Measurements from ENCODE around the gene SMARCB1.

SMARCB1 gene

GRCh38 chr22:23803001-23803819 is 16.4 kb downstream of the SMARCB1 start:
- no peak overlapping the region for H2BK12ac ChIP-seq (ENCODE audit: low read length)
- no peak overlapping the region for H4K91ac ChIP-seq (ENCODE audit: low read depth, low read length, poor library complexity)
- H3K18ac ChIP-seq (ENCODE audit: low read length), result no peak overlapping the region
- peak overlapping the region in 1 of 2 donors; percentile 42 for H3K4me3 ChIP-seq (ENCODE audit: low read length in 2 of 2)
- peak overlapping the region; percentile 83 for H3K23ac ChIP-seq (ENCODE audit: low read depth, low read length, poor library complexity)
- no peaks in the 10 kb centered on the region for H3K9me3 ChIP-seq (replicated peaks in 1 of 2; ENCODE audit: control insufficient read depth in 2 of 2, insufficient read depth in 1 of 2, low read depth in 1 of 2, low read length in 2 of 2)
- H2BK120ac ChIP-seq (ENCODE audit: low read depth, low read length), result no peak overlapping the region
- H3K27ac ChIP-seq (replicated peaks; ENCODE audit: low read length), result no peak overlapping the region
- H3K4me1 ChIP-seq (ENCODE audit: control insufficient read depth in 2 of 2, insufficient read depth in 1 of 2, low read depth in 1 of 2, low read length in 2 of 2), result no peaks in the 10 kb centered on the region
- no peaks in the 10 kb centered on the region for H3K27me3 ChIP-seq (ENCODE audit: control insufficient read depth in 3 of 3, insufficient read depth in 3 of 3, low read depth in 1 of 3, low read length in 3 of 3)
- H2BK15ac ChIP-seq (ENCODE audit: low read length), result no peak overlapping the region
- no peak overlapping the region for H3K4ac ChIP-seq (ENCODE audit: low read length)
- H3K14ac ChIP-seq (ENCODE audit: low read length), result no peak overlapping the region
- H3K36me3 ChIP-seq (replicated peaks in 1 of 2; ENCODE audit: control insufficient read depth in 2 of 2, insufficient read depth in 2 of 2, low read length in 2 of 2), result peaks cover 60 to 88% of the 10 kb centered on the region in 2 donors
- H2AK5ac ChIP-seq (ENCODE audit: low read depth, low read length), result no peak overlapping the region
- no peak for DNase-seq (ENCODE audit: low spot score)
- no peak overlapping the region for H2AFZ ChIP-seq (ENCODE audit: low read length)
- peaks cover 4% of the 10 kb centered on the region for H3K79me1 ChIP-seq (ENCODE audit: low read depth, low read length)
- WGBS, 2 donors (ENCODE audit: extremely low coverage in 2 of 2, insufficient read length in 2 of 2, insufficient replicate concordance in 1 of 2), result no CpG with 5 or more reads among the region's 21 CpGs
- no peak overlapping the region for H4K8ac ChIP-seq (ENCODE audit: low read depth, low read length)
- no peak overlapping the region for H3K4me2 ChIP-seq (ENCODE audit: insufficient read depth, low read length, poor library complexity, severe bottlenecking)
- H3K9ac ChIP-seq (ENCODE audit: low read depth, low read length, poor library complexity), result no peak overlapping the region
- no peak overlapping the region for H2BK5ac ChIP-seq (ENCODE audit: low read length)

- Histone ChIP-seq H2BK12ac (ENCODE audit: low read length) (no peak overlapping the region), H3K36me3 (replicated peaks in 1 of 2; ENCODE audit: control insufficient read depth in 2 of 2, insufficient read depth in 2 of 2, low read length in 2 of 2) (peaks cover 55 to 79% of the 10 kb centered on the region in 2 donors), H4K91ac (ENCODE audit: low read depth, low read length, poor library complexity) (no peak overlapping the region)
These were observed 18.1 kb downstream of the SMARCB1 start for GRCh38 chr22:23804781-23805291.

GRCh38 chr22:23806837-23807236 is 20.1 kb downstream of the SMARCB1 start:
- peaks cover 39 to 74% of the 10 kb centered on the region in 2 donors for H3K36me3 ChIP-seq (replicated peaks in 1 of 2; ENCODE audit: control insufficient read depth in 2 of 2, insufficient read depth in 2 of 2, low read length in 2 of 2)
- H2AFZ ChIP-seq (ENCODE audit: low read length), result no peak overlapping the region
- H2AK5ac ChIP-seq (ENCODE audit: low read depth, low read length), result no peak overlapping the region
- no peak overlapping the region for H3K4me2 ChIP-seq (ENCODE audit: insufficient read depth, low read length, poor library complexity, severe bottlenecking)
- no peak overlapping the region for H3K27ac ChIP-seq (replicated peaks; ENCODE audit: low read length)
- H3K4me1 ChIP-seq (ENCODE audit: control insufficient read depth in 2 of 2, insufficient read depth in 1 of 2, low read depth in 1 of 2, low read length in 2 of 2), result no peaks in the 10 kb centered on the region
- H3K14ac ChIP-seq (ENCODE audit: low read length), result no peak overlapping the region
- no peak overlapping the region for H3K4me3 ChIP-seq (ENCODE audit: low read length in 2 of 2)
- H3K9me3 ChIP-seq (replicated peaks in 1 of 2; ENCODE audit: control insufficient read depth in 2 of 2, insufficient read depth in 1 of 2, low read depth in 1 of 2, low read length in 2 of 2), result no peaks in the 10 kb centered on the region
- H4K8ac ChIP-seq (ENCODE audit: low read depth, low read length), result no peak overlapping the region
- no peak overlapping the region for H4K91ac ChIP-seq (ENCODE audit: low read depth, low read length, poor library complexity)
- no peaks in the 10 kb centered on the region for H3K79me1 ChIP-seq (ENCODE audit: low read depth, low read length)
- no peak overlapping the region for H2BK120ac ChIP-seq (ENCODE audit: low read depth, low read length)
- H3K9ac ChIP-seq (ENCODE audit: low read depth, low read length, poor library complexity), result no peak overlapping the region
- no peak for DNase-seq (ENCODE audit: low spot score)
- no peak overlapping the region for H3K18ac ChIP-seq (ENCODE audit: low read length)
- no peak overlapping the region for H3K4ac ChIP-seq (ENCODE audit: low read length)
- no peak overlapping the region for H2BK15ac ChIP-seq (ENCODE audit: low read length)
- no CpG with 5 or more reads among the region's 1 CpG for WGBS, 2 donors (ENCODE audit: extremely low coverage in 2 of 2, insufficient read length in 2 of 2, insufficient replicate concordance in 1 of 2)
- no peak overlapping the region for H2BK12ac ChIP-seq (ENCODE audit: low read length)
- H3K23ac ChIP-seq (ENCODE audit: low read depth, low read length, poor library complexity), result no peak overlapping the region
- H2BK5ac ChIP-seq (ENCODE audit: low read length), result no peak overlapping the region
- H3K27me3 ChIP-seq (ENCODE audit: control insufficient read depth in 3 of 3, insufficient read depth in 3 of 3, low read depth in 1 of 3, low read length in 3 of 3), result no peaks in the 10 kb centered on the region

More at GRCh38 chr22:23804781-23805291, 18.1 kb downstream of the SMARCB1 start:
- H2AK5ac ChIP-seq (ENCODE audit: low read depth, low read length), result no peak overlapping the region
- no peak for DNase-seq (ENCODE audit: low spot score)
- no peak overlapping the region for H4K8ac ChIP-seq (ENCODE audit: low read depth, low read length)
- H3K4me2 ChIP-seq (ENCODE audit: insufficient read depth, low read length, poor library complexity, severe bottlenecking), result no peak overlapping the region
- no peak overlapping the region for H2BK5ac ChIP-seq (ENCODE audit: low read length)
- no peak overlapping the region for H3K27ac ChIP-seq (replicated peaks; ENCODE audit: low read length)
- peaks cover 2% of the 10 kb centered on the region for H3K79me1 ChIP-seq (ENCODE audit: low read depth, low read length)
- H3K23ac ChIP-seq (ENCODE audit: low read depth, low read length, poor library complexity), result no peak overlapping the region
- no peak overlapping the region for H3K14ac ChIP-seq (ENCODE audit: low read length)
- no peak overlapping the region for H3K4me3 ChIP-seq (ENCODE audit: low read length in 2 of 2)
- H3K18ac ChIP-seq (ENCODE audit: low read length), result no peak overlapping the region
- H3K9ac ChIP-seq (ENCODE audit: low read depth, low read length, poor library complexity), result no peak overlapping the region
- H3K27me3 ChIP-seq (ENCODE audit: control insufficient read depth in 3 of 3, insufficient read depth in 3 of 3, low read depth in 1 of 3, low read length in 3 of 3), result no peaks in the 10 kb centered on the region
- no CpG with 5 or more reads among the region's 12 CpGs for WGBS, 2 donors (ENCODE audit: extremely low coverage in 2 of 2, insufficient read length in 2 of 2, insufficient replicate concordance in 1 of 2)
- no peak overlapping the region for H2AFZ ChIP-seq (ENCODE audit: low read length)
- H3K4ac ChIP-seq (ENCODE audit: low read length), result no peak overlapping the region
- H2BK120ac ChIP-seq (ENCODE audit: low read depth, low read length), result no peak overlapping the region
- no peaks in the 10 kb centered on the region for H3K4me1 ChIP-seq (ENCODE audit: control insufficient read depth in 2 of 2, insufficient read depth in 1 of 2, low read depth in 1 of 2, low read length in 2 of 2)
- H3K9me3 ChIP-seq (replicated peaks in 1 of 2; ENCODE audit: control insufficient read depth in 2 of 2, insufficient read depth in 1 of 2, low read depth in 1 of 2, low read length in 2 of 2), result no peaks in the 10 kb centered on the region
- no peak overlapping the region for H2BK15ac ChIP-seq (ENCODE audit: low read length)

DNA sequence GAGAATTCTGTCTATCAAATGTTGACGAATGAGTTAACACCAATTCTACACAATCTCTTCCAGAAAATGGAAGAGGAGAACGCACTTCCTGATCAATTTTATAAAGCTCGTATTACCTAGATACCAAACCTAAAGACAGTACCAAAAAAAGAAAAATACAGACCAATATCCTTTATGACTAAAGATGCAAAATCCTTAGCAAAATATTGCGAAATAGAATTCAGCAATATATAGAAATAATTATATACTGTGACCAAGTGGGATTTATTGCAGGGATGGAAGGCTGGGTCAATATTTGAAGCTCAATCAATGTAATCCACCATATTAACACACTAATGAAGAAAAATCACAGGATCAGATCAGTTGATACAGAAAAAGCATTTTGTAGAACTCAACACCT is 25.6 kb downstream of the SMARCB1 start:
- H3K79me1 ChIP-seq (ENCODE audit: low read depth, low read length), result no peaks in the 10 kb centered on the region
- H3K4me1 ChIP-seq (ENCODE audit: control insufficient read depth in 2 of 2, insufficient read depth in 1 of 2, low read depth in 1 of 2, low read length in 2 of 2), result no peaks in the 10 kb centered on the region
- no peak overlapping the region for H2BK5ac ChIP-seq (ENCODE audit: low read length)
- no peak overlapping the region for H2AK5ac ChIP-seq (ENCODE audit: low read depth, low read length)
- DNase-seq (ENCODE audit: low spot score), result no peak
- H3K36me3 ChIP-seq (replicated peaks in 1 of 2; ENCODE audit: control insufficient read depth in 2 of 2, insufficient read depth in 2 of 2, low read length in 2 of 2), result peaks cover 20 to 73% of the 10 kb centered on the region in 2 donors
- H3K4ac ChIP-seq (ENCODE audit: low read length), result no peak overlapping the region
- WGBS, 2 donors (ENCODE audit: extremely low coverage in 2 of 2, insufficient read length in 2 of 2, insufficient replicate concordance in 1 of 2), result no CpG with 5 or more reads among the region's 4 CpGs
- H3K14ac ChIP-seq (ENCODE audit: low read length), result no peak overlapping the region
- no peak overlapping the region for H4K91ac ChIP-seq (ENCODE audit: low read depth, low read length, poor library complexity)
- H3K23ac ChIP-seq (ENCODE audit: low read depth, low read length, poor library complexity), result no peak overlapping the region
- H2AFZ ChIP-seq (ENCODE audit: low read length), result no peak overlapping the region
- H3K27ac ChIP-seq (replicated peaks; ENCODE audit: low read length), result no peak overlapping the region
- H3K18ac ChIP-seq (ENCODE audit: low read length), result no peak overlapping the region
- no peak overlapping the region for H3K4me3 ChIP-seq (ENCODE audit: low read length in 2 of 2)
- no peak overlapping the region for H2BK15ac ChIP-seq (ENCODE audit: low read length)
- H3K9ac ChIP-seq (ENCODE audit: low read depth, low read length, poor library complexity), result no peak overlapping the region
- no peak overlapping the region for H3K4me2 ChIP-seq (ENCODE audit: insufficient read depth, low read length, poor library complexity, severe bottlenecking)
- H2BK120ac ChIP-seq (ENCODE audit: low read depth, low read length), result no peak overlapping the region
- no peak overlapping the region for H2BK12ac ChIP-seq (ENCODE audit: low read length)
- H4K8ac ChIP-seq (ENCODE audit: low read depth, low read length), result no peak overlapping the region
- H3K27me3 ChIP-seq (ENCODE audit: control insufficient read depth in 3 of 3, insufficient read depth in 3 of 3, low read depth in 1 of 3, low read length in 3 of 3), result no peaks in the 10 kb centered on the region
- no peaks in the 10 kb centered on the region for H3K9me3 ChIP-seq (replicated peaks in 1 of 2; ENCODE audit: control insufficient read depth in 2 of 2, insufficient read depth in 1 of 2, low read depth in 1 of 2, low read length in 2 of 2)
